Stimulated activated CD4-positive, alpha-beta T cell treated with anti-CD3 and anti-CD28 coated beads, Interleukin-15, amount 100 ng/mL, for 48 hours (primary cell): ENCODE measurements around the gene TMEM126A.
"Not testable (repeated sequence)": the region's sequence is repeated elsewhere in the genome, so short reads cannot be mapped to it uniquely, and the experiment has no call there.

ENCODE experiments used
- DNase-seq, 2 donors: peaks; one replicate each; pipeline ENCODE4 v3.0.0-alpha.2; 2020; ENCODE audit warnings: low read depth in 2 of 2

The TMEM126A gene

DNA sequence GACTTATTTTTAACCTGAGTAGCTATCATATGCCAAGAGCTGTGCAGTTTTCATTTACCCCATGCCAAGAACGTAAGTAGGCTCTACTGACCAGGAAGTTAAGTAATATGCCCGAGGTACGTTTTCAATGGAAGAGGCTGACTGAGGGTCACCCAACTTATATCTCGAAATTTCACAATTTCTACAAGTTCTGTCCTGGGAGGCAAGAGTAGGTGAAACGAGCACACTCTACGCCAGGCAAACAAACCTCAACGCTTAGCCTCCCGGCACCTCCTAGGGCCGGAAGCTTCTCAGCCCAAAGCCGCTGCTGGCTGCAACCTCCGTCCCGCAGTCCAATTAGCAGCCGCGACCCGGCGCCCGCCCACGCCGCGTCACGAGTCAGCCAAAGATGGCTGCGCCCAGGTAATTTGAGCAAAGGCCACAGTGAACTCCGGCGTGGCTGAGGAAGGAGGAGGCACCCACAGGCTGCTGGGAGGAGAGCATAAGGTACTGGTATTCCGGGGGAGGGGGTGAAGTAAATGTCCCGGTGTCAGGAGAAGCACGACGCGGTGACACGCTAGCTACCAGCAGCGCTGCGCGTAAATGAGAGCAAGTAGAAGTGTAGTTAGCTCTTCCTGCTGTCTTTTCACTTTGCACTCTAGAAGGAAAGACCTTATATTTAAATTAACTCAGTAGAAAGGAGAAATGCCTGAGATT, at the start of gene TMEM126A:
TMEM126A (plus strand) TSS at position 364 of the 696 bp plus-strand sequence. CDS start 2,289 bp downstream, outside the sequence.
- DNase-seq: peak; percentile 87 to 89

DNA sequence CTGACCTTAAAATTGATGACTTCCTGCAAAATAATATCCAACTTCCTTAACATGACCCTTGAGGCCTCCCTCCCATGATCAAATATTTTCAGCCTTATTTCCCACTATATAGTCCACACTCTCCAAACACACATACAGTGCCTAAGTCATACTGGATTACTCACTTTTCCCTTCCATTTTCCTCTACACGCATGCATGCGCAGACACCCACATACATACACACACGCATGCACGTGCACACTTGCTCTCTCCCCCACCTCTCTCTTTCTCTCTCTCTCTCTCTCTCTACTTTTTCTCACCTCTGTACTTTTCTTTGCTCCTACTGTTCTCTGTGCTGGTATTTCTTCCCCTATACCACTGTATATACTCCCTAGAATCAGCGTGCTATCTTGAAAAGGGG, 48.7 kb upstream of the TMEM126A start:
- no peak for DNase-seq

DNA sequence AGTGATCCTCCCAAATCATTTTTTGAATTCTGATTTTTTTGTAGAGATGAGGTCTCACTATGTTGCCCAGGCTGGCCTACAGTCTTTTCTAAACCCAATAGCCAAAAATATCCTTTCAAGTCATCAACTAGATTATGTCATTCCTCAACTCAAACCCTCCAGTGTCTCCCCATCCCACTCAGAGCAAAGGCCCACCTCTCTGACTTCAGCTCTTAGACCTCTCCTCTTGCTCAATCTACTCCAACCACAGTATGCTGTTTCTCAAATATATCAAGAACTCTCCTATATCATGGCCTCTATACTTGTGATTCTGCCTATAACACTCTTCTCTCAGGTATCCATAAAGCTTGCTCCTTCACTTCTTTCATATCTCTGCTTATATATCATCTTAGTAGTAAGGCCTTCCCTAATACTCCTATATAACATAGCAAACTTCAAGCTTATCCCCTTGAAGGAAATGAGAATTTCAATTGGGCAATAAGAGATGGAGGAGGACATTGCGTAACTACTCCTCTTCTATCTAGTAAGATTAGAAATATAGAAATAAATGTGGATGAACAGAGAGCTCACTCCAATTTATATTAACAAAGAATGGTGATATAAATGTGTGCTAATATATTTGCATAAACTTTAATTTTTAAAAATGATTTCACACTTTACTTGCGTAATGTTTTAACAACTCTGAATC, 45.1 kb upstream of the TMEM126A start:
- no peak for DNase-seq

DNA sequence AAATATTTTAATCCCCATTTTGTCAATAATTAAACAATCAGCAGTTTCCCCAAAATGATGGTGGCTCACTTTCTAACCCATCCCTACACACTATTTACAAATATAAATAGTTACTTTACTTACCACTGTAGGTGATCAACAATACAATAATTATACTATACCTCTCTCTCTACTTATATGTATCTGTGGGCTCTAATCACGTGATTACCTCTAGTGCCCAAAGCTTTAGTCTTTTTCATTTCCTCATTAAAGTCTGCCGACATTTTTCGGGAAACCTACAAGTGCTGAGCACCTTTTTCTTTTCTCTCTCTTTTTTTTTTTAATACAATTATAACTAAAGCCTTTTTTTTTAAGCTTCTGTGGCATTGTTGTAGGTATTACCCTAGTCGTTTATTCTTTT, 44.5 kb upstream of the TMEM126A start:
- DNase-seq: no peak

DNA sequence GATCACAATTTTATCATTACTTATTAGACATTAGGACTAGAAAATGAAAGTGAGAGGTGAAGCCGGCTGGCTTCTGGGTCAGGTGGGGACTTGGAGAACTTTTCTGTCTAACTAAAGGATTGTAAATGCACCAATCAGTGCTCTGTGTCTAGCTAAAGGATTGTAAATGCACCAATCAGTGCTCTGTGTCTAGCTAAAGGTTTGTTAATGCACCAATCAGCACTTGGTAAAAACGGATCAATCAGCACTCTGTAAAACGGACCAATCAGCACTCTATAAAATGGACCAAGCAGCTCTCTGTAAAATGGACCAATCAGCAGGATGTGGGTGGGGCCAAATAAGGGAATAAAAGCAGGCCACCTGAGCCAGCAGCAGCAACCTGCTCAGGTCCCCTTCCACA, 41.5 kb upstream of the TMEM126A start:
- not testable (repeated sequence) for DNase-seq

DNA sequence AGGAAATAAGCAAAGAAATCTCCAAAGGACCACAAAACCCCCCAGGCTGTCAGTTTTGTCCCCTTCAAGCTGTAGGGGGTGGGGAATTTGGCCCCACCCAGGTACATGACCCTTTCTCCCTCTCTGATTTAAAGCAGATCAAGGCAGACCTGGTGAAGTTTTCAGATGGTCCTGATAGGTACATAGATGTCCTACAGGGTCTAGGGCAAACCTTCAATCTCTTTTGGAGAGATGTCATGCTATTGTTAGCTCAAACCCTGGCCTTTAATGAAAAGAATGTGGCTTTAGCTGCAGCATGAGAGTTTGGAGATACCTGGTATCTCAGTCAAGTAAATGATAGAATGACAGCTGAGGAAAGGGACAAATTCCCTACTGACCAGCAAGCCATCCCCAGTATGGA, 39.1 kb upstream of the TMEM126A start:
- not testable (repeated sequence) for DNase-seq

DNA sequence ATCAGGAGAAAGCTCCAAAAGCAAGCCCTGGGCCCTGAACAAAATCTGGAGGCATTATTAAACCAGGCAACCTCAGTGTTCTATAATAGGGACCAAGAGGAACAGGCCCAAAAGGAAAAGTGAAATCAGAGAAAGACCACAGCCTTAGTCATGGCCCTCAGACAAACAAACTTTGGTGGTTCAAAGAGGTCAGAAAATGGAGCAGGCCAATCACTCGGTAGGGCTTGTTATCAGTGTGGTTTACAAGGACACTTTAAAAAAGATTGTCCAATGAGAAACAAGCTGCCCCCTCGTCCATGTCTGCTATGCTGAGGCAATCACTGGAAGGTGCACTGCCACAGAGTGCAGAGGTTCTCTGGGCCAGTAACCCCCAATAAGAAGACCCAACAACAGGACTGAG, 38.5 kb upstream of the TMEM126A start:
- not testable (repeated sequence) for DNase-seq

DNA sequence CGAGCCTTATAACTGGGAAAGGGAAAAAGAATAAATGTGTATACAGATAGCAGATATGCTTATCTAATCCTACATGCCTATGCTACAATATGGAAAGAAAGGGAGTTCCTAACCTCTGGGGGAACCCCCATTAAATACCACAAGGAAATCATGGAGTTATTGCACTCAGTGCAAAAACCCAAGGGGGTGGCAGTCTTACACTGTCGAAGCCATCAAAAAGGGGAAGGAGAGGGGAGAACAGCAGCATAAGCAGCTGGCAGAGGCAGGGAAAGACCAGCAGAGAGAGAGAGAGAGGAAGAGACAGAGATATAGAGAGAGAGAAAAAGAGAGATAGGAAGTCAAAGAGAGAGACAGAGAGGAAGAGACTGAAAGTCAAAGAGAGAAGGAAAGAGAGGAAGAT, 36.1 kb upstream of the TMEM126A start:
- DNase-seq: not testable (repeated sequence)

DNA sequence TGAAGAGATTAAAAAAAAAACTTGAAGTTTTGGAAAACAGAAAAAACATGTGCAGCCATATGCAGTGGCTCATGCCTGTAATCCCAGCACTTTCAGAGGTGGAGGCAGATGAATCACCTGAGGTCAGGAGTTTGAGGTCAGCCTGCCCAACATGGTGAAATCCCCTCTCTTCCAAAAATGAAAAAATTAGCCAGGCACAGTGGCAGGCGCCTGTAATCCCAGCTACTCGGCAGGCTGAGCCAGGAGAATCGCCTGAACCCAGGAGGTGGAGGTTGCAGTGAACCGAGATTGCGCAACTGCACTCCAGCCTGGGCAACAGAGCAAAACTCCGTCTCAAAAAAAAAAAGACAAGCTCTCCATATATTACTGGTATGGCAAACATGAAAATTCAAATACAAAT, 28.3 kb upstream of the TMEM126A start:
- DNase-seq: no peak

DNA sequence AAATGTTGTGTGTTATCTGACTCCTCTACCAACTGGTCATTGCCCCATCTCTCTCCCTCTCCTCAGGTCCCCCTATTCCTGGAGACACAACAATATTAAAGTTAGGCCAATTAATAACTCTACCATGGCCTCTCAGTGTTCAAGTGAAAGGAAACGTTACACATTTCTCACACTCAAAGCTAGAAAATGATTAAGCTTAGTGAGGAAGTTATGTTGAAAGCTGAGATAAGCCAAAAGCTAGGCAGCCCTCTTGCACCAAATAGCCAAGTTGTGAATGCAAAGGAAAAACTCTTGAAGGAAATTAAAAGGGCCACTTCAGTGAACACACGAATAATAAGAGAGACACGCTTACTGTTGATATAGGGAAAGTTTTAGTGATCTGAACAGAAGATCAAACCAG, 27.5 kb upstream of the TMEM126A start:
- DNase-seq: no peak

DNA sequence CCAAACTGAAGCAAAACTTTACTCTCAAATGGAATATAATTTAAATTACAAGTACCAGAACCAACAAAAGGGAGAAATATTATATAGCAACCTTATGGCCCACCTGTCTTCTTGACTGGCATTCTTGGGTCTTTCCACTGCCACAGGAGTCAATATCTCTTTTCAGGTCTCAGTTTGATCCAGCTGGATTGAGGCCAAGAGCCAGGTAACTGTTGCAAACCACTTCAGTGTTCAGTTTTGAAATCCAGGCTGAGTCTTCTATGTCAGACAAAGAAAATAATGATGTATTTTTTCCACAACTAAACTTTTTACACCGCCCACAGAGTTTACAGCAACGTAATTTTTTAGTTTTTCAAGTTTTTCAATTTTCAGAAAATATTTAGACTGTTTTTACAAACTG, 21.3 kb upstream of the TMEM126A start:
- no peak for DNase-seq

DNA sequence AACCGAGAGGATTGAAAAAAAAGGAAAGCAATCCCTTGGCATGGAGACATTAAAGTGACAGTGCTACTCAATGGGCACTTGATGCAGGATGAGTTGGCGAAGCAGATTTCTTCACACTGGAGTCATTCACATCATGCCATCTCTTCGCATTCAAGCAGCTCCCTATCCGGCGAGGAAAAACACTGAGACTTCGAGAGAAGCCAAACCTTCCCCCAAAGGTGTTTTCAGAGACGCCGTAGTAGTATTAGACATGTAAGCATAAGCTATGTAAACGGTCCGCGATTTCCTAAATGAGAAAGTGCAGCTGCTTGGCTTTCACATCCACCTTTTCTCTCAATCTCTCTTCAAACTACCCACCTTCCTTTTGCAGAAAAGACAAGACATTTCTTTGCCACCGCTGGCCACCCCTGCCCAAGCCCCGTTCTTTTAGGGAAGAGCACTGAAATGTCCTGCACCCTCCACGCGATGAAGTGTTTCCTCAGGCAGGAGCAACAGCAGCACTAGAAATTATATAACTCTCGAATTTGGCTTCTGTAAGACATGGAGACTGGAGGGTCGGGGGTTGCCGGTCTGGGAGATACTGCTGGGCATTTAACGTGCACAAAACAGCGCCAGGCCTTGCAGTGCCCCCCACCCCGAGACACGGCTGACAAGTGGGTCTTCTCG, 20.3 kb upstream of the TMEM126A start, which contains the start of gene DLG2:
DLG2 (minus strand) TSS at position 13 of the 666 bp plus-strand sequence.
- no peak for DNase-seq

DNA sequence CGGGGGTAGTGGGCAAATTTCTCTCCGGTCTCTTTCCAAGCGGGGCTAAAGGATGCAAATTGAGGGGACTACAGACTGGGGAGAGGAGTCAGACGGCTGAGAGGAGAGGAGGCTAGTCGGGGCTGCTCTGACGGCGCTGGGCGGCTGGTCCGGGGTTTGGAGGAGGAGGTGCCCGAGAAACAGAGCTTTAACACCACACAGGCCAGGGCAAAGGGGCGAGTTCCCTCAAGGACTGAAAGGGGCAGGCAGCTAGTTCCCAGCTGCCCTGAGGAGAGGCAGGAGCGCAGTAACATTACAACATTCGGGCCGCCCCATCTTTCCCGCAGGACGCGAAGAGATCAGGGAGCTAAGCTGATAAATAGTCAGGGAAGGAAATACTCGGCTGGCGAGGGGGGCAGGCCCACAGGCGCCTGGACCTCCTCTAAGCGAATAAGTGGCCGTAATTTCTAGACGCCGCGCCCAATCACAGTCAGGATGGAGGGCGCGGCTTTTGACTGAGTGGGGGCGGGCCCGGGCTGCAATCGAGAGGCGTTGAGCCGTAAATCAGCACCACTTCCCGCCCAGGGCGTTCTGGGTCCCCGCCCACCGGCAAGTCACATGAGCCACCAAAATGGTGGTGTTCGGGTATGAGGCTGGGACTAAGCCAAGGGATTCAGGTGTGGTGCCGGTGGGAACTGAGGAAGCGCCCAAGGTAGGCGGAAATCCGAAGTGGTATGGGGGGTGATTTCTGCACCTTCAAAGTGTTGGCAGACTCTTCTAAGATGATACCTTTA, 19.6 kb upstream of the TMEM126A start, which contains the start of gene TMEM126B:
TMEM126B (plus strand) TSS at position 596 of the 773 bp plus-strand sequence; CDS start at position 611, 15 bp downstream.
- DNase-seq: peak; percentile 94 to 97

DNA sequence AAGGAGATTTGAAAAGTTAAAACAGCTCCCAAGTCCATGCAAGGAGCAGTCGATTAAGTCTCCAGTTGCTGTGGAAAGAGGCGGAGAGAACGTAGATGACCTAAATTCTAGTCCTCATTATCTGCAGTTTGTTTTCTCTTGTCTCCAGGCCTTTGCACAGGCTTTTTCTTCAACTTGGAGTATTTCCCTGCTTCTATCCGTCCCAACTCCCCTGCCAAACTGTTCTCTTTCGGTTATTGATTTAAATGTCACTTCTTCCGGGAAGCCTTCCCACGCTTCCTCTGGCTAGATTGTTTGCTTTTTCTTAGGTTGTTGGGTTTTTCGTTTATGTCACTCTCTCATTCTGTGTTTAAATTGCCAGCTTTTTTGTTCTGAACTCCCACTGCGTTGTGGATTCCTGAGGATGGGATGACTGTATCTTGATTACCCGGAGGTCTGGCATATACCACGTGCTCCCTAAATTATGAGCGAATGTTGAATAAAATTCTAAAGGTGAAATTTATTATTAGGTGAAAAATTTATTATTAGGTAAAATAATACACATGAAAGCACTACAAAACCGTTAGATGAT, 18.9 kb upstream of the TMEM126A start:
- DNase-seq: no peak

DNA sequence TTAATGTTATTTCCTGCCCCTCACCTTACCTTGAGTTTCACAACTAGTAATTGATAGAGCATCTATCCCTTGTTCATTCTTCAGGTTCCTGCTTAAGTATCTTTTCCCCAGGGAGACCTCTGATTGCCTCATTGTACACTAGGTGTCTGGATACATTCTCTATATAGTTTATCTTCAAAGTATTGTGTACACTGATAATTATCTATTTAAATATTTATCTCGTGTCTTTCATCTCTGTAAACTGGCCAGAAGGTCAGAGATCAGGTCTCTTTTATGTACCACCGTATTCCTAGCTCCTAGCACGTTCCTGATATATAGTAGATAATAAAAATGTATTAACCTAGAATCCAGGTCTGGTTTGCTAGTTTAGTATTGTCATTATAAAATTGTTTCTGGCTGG, 13.0 kb upstream of the TMEM126A start:
- DNase-seq: no peak

DNA sequence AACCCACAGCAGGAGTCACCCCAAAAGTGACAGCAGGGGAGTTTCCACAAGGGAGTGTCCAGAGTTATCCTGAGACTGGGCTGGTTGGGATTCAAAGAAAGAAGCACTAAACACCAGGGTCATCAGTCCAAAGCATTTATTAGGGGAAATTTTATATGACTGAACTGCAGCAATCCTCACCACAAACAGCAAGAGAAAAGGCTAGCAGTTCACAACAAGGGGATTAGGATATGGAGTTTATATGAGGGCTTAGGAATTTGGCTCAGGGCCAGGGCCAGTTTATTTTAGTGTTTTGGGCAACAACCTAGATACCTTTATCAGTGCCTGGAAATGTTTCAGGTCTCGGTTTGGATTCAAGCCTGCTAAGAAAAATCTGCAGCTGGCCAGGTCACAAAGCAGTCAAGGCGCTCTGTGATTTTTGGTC, 4.6 kb upstream of the TMEM126A start:
- no peak for DNase-seq

DNA sequence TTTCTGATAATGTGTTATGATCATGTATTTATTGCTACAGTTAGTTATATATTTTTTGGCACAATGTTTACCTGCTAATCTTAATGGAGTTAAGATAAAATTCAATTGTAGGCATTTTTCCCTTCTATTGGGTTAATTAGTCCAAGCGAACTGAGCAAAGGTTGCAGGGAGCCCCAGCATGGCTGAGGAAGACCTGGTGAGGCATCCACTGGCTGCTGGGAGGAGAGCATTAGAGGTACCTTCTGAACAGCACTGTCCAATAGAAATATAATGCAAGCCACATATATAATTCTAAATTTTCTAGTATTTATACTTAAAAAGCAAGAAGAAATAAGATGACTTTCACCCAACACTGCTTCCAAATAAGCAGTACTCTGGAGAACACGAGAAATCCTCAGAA, 689 bp upstream of the TMEM126A start:
- DNase-seq: no peak

DNA sequence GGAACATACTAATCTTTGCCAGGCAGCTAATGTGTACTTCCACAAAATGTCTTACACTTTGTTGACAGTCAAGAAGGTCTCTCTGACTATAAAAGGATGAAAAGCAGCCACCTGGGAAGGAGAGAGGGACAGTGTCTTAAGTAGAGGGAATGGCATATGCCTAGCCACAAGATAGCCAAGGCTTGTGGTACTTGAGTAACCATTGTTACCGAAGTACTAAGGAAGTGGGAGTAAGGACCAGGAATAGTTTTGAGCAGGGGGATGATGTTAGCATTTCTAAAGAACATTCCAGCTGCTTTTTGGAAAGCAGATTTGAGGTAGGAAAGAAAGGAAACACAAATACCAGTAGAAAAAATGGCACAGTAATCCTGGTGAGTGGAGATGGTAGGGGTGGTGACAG, 3.4 kb downstream of the TMEM126A start:
- no peak for DNase-seq

DNA sequence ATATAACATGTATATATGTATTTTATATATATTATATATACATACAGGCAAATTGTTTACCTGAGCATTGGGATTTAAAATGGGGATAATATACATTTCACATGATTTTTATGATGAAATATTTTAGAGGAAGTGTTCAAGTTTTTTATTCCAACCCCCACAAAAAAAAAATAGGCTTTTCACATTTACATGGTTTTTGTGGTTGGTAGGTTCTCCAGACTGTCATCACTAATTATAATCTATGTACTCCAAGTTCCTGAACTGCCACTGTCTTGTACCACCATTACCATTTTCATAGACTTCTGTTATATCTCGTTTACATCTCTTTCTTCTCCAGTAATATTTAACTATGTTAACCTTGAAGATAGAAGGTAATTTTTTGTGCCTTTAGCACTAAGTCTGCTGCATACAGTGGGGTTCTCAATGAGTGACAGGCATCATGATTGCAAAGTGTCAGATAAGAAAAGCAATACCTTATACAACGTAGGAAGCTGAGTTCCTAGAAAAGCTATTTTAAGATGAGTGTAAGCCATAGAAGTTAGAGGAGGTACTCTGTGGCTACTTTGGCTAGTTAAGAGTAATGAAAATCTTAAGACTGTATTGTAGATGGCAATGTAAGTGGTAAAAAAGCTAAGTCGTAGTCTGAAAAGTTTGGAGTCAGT, 5.2 kb downstream of the TMEM126A start:
- no peak for DNase-seq

DNA sequence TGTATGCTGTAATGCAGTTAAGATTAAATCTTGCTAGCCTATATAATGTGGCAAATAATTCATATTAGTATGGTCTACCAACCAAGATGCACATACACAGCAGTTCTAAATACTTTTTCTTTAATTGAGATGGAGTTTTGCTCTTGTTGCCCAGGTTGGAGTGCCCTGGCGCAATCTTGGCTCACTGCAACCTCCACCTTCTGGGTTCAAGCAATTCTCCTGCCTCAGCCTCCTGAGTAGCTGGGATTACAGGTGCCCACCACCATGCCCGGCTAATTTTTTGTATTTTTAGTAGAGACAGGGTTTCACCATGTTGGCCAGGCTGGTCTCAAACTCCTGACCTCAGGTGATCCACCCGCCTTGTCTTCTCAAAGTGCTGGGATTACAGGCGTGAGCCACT, 6.6 kb downstream of the TMEM126A start:
- DNase-seq: not testable (repeated sequence)

DNA sequence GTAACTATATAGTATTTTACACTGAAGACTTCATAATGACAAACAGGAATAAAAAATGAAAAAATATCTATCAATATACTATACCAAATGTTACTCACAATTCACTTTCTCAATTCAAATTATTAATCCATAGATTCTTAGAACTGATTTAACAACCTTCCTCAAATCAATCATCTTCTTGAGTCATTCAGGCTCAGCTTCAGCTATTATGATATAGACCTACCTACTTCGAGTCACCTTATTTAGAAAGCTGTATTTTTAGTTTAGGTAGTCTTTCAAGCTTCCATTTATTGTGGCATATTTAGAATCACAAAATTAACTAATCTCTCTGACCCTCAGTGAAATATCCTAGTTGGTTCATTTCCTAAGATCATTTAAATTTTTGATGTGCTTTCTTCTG, 9.0 kb downstream of the TMEM126A start:
- DNase-seq: no peak
